ENCODE results near the gene PTPRO. TPM values are rescaled to one million over a fixed set of nuclear protein-coding genes. Genes with fewer than 3 reads are reported as not detected.
A peak's percentile ranks its signal among the peaks of the same experiment; 100 is the strongest.

Gene PTPRO
- total RNA-seq, 6 experiments from 2014 or later: 0.07 to 0.19 (median 0.09) TPM; not detected in 1

- H3K27me3 Mint-ChIP-seq (ENCODE audit: insufficient read depth): peaks cover 2% of the 10 kb centered on the region; the same call in 1 of the 2 replicates
- TF ChIP-seq, protein P1, sequence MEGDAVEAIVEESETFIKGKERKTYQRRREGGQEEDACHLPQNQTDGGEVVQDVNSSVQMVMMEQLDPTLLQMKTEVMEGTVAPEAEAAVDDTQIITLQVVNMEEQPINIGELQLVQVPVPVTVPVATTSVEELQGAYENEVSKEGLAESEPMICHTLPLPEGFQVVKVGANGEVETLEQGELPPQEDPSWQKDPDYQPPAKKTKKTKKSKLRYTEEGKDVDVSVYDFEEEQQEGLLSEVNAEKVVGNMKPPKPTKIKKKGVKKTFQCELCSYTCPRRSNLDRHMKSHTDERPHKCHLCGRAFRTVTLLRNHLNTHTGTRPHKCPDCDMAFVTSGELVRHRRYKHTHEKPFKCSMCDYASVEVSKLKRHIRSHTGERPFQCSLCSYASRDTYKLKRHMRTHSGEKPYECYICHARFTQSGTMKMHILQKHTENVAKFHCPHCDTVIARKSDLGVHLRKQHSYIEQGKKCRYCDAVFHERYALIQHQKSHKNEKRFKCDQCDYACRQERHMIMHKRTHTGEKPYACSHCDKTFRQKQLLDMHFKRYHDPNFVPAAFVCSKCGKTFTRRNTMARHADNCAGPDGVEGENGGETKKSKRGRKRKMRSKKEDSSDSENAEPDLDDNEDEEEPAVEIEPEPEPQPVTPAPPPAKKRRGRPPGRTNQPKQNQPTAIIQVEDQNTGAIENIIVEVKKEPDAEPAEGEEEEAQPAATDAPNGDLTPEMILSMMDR (IDR thresholded peaks at IDR 0.05): no peak
- no peak for DNase-seq
- H3K36me3 Mint-ChIP-seq (ENCODE audit: low read depth): no peaks in the 10 kb centered on the region
- no peaks in the 10 kb centered on the region for H3K9me3 Mint-ChIP-seq
- peak overlapping the region; percentile 89 for H3K4me3 Mint-ChIP-seq
- no peak overlapping the region for H3K27ac Mint-ChIP-seq
- peaks cover 28% of the 10 kb centered on the region for H3K4me1 Mint-ChIP-seq (ENCODE audit: low read depth)
These were observed 267.2 kb downstream of the PTPRO start for GRCh38 chr12:15589328-15590032.

DNA sequence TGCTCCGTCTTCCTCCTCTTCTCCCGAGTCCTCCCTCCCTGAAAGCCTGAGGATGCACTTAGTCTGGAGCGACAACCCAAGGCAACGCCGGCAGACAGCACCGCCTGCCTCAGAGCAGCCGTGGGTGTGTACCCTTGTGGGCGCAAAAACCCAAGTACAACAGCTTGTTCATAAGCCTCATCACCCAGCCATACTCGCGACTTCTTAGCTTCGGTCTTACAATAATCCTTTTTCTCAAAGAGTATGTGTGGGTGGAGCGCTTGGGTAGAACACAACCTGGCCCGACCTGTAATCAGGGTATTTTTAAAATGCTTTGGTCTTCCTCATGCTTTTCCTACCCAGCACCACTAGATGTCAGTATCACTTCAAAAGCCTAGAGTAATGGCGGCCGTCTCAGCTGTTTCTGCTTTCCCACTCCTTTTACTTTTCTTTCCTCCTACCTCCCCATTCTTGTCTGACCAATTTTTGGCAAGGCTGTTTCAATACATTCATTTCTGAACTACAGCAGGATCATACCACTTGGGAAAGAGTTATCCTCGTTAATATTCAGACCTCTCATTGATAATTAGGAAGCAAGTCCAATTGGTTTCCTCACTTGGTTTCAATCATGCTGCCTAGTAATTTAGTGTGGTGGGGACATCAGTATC is 268.0 kb downstream of the PTPRO start:
- H3K36me3 Mint-ChIP-seq (ENCODE audit: low read depth): no peaks in the 10 kb centered on the region
- H3K27ac Mint-ChIP-seq: peak overlapping the region; percentile 72; the same call in 1 of the 2 replicates
- peak overlapping the region; percentile 89 for H3K4me3 Mint-ChIP-seq
- H3K4me1 Mint-ChIP-seq (ENCODE audit: low read depth): peaks cover 28% of the 10 kb centered on the region
- TF ChIP-seq, protein P1 (IDR thresholded peaks at IDR 0.05): peak; percentile 96
- no peaks in the 10 kb centered on the region for H3K9me3 Mint-ChIP-seq
- peak; percentile 64 for DNase-seq
- H3K27me3 Mint-ChIP-seq (ENCODE audit: insufficient read depth): peaks cover 2% of the 10 kb centered on the region; the same call in 1 of the 2 replicates

DNA sequence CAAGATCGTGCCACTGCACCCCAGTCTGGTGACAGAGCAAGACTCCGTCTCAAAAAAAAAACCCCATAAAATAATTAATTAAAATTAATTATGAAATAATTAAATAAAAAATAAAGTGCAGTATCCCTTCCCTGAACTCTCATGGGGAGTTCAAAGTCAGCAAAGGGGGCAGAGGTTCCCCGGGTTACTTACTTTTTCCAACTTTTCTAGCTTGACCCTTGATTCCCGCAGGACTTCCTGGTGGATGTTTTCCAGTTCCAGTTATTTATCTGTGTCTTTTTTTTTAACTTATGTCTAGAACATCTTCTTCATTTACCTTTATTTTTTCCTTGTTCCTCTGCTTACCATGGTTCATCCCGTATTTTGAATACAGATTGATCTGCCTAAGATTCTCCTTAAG is 269.5 kb downstream of the PTPRO start:
- no peak for DNase-seq
- Mint-ChIP-seq H3K27ac (no peak overlapping the region), H3K27me3 (ENCODE audit: insufficient read depth) (peaks cover 2% of the 10 kb centered on the region; the same call in 1 of the 2 replicates), H3K9me3 (no peaks in the 10 kb centered on the region), H3K36me3 (ENCODE audit: low read depth) (no peaks in the 10 kb centered on the region), H3K4me1 (ENCODE audit: low read depth) (peaks cover 33% of the 10 kb centered on the region), H3K4me3 (no peak overlapping the region)
- TF ChIP-seq, protein P1 (IDR thresholded peaks at IDR 0.05): no peak

DNA sequence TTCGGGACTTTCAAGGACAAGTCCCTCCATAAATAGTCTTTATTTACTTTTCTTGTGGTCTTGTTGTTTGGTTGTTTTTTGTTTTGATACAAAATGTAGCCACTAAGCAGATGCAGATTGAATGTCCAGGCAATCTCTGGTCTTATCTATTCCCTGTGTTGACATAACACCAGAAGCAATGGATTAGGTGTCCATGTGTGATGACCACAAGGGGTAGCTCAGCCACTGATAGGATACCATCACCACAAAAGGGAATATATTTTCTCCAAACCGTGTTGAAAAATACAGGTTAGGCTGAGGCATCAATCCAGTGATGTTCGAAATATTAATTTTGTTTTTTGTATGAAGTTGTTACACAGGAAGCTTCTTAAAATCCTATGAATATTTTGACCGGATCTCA is 270.6 kb downstream of the PTPRO start:
- Mint-ChIP-seq H3K9me3 (no peaks in the 10 kb centered on the region), H3K27ac (no peak overlapping the region), H3K36me3 (ENCODE audit: low read depth) (no peaks in the 10 kb centered on the region), H3K4me1 (ENCODE audit: low read depth) (peaks cover 27% of the 10 kb centered on the region), H3K4me3 (no peak overlapping the region), H3K27me3 (ENCODE audit: insufficient read depth) (peaks cover 2% of the 10 kb centered on the region; the same call in 1 of the 2 replicates)
- DNase-seq: no peak
- TF ChIP-seq, protein P1 (IDR thresholded peaks at IDR 0.05): peak; percentile 65

GRCh38 chr12:15596174-15596573 is 273.9 kb downstream of the PTPRO start:
- peaks cover 38% of the 10 kb centered on the region for H3K4me1 Mint-ChIP-seq (ENCODE audit: low read depth)
- TF ChIP-seq, protein P1 (IDR thresholded peaks at IDR 0.05): no peak
- H3K36me3 Mint-ChIP-seq (ENCODE audit: low read depth): no peaks in the 10 kb centered on the region
- H3K27me3 Mint-ChIP-seq (ENCODE audit: insufficient read depth): peaks cover 2% of the 10 kb centered on the region
- DNase-seq: no peak
- H3K9me3 Mint-ChIP-seq: no peaks in the 10 kb centered on the region
- H3K27ac Mint-ChIP-seq: no peak overlapping the region
- no peak overlapping the region for H3K4me3 Mint-ChIP-seq
